SK-N-SH (cell line): ENCODE data around the gene PRSS38. TPM values are rescaled to one million over a fixed set of nuclear protein-coding genes. Genes with fewer than 3 reads are reported as not detected.
A peak's percentile ranks its signal among the peaks of the same experiment; 100 is the strongest.

Experiments
- CTCF ChIA-PET: fragments of 300-600, 350-600 bp; formaldehyde crosslinking; extraction: SDS; loops from one replicate; lab custom pipeline; 2021; lab: Yijun Ruan, JAX
- POLR2A ChIA-PET: fragments of 350-600 bp; sonication (Branson Sonifier 250); formaldehyde crosslinking; extraction: SDS; loops from one replicate; lab custom pipeline; 2020; ENCODE audit warnings: antibody characterized with exemption, inconsistent platforms; lab: Yijun Ruan, JAX
- DNase-seq: peaks from one replicate; pipeline ENCODE4 v3.0.0; 2012
- H2AFZ ChIP-seq: fragments of 200-600 bp; sonication (generic); 2 replicates; pipeline ENCODE4 v1.8.1; 2016; ENCODE audit warnings: antibody characterized with exemption, mild to moderate bottlenecking, low read depth
- H3F3A ChIP-seq: fragments of 200-600 bp; sonication (generic); replicated peaks from 2 replicates; pipeline ENCODE3; 2016; ENCODE audit warnings: antibody characterized with exemption, mild to moderate bottlenecking; ENCODE audit not compliant: insufficient read depth
- H3K27ac ChIP-seq, 2 experiments: fragments of 200-500 bp in 1 of 2; fragments of 200-600 bp in 1 of 2; sonication (Bioruptor generic) in 1 of 2; sonication (generic), shearing (Covaris generic) in 1 of 2; 2 replicates each; pipeline versions ENCODE4 v1.5.1 to v1.6.1; 2014 to 2016; ENCODE audit warnings: low read depth in 2 of 2, inconsistent platforms in 1 of 2, low read length in 1 of 2, mild to moderate bottlenecking in 1 of 2, mixed read lengths in 1 of 2
- H3K27me3 ChIP-seq: fragments of 200-600 bp; sonication (generic), shearing (Covaris generic); 2 replicates; pipeline ENCODE4 v1.6.1; 2016; ENCODE audit warnings: mixed run types; ENCODE audit not compliant: insufficient read depth
- H3K36me3 ChIP-seq, 2 experiments: fragments of 200-500 bp in 1 of 2; fragments of 200-600 bp in 1 of 2; sonication (Bioruptor generic) in 1 of 2; sonication (generic) in 1 of 2; replicated peaks in 1 of 2; 2 replicates each; pipeline versions ENCODE3 to v1.5.1; 2014 to 2016; ENCODE audit warnings: low read length in 1 of 2, mild to moderate bottlenecking in 1 of 2; ENCODE audit not compliant: insufficient read depth in 2 of 2, control insufficient read depth in 1 of 2
- H3K4me1 ChIP-seq, 2 experiments: fragments of 200-500 bp in 1 of 2; fragments of 200-600 bp in 1 of 2; sonication (Bioruptor generic) in 1 of 2; sonication (generic), shearing (Covaris generic) in 1 of 2; 2 replicates each; pipeline versions ENCODE4 v1.5.1 to v1.6.1; 2014 to 2016; ENCODE audit warnings: low read depth in 1 of 2, low read length in 1 of 2, mixed run types in 1 of 2; ENCODE audit not compliant: insufficient read depth in 2 of 2, control insufficient read depth in 1 of 2
- H3K4me2 ChIP-seq: fragments of 200-600 bp; sonication (generic), shearing (Covaris generic); 2 replicates; pipeline ENCODE4 v1.6.1; 2017; ENCODE audit warnings: mixed run types
- H3K4me3 ChIP-seq, 2 experiments: fragments of 200-500 bp in 1 of 2; fragments of 200-600 bp in 1 of 2; sonication (Bioruptor generic) in 1 of 2; sonication (generic), shearing (Covaris generic) in 1 of 2; 2 replicates each; pipeline versions ENCODE4 v1.5.1 to v1.8.1; 2014 to 2016; ENCODE audit warnings: low read depth in 2 of 2, inconsistent platforms in 1 of 2, low read length in 1 of 2, mild to moderate bottlenecking in 1 of 2, mixed read lengths in 1 of 2, moderate library complexity in 1 of 2
- H3K79me2 ChIP-seq: fragments of 200-600 bp; sonication (generic); 2 replicates; pipeline ENCODE4 v1.8.1; 2017; ENCODE audit warnings: mild to moderate bottlenecking; ENCODE audit not compliant: insufficient read depth
- H3K9ac ChIP-seq: fragments of 200-600 bp; sonication (generic); 2 replicates; pipeline ENCODE4 v1.6.1; 2017; ENCODE audit warnings: mixed run types
- H3K9me2 ChIP-seq: fragments of 200-600 bp; sonication (generic); 2 replicates; pipeline ENCODE4 v1.6.1; 2017; ENCODE audit warnings: mixed run types
- H3K9me3 ChIP-seq: fragments of 200-600 bp; sonication (generic); 2 replicates; pipeline ENCODE4 v1.6.1; 2017; ENCODE audit warnings: mixed run types, mild to moderate bottlenecking, moderate library complexity
- H4K20me1 ChIP-seq: fragments of 200-600 bp; sonication (generic); 2 replicates; pipeline ENCODE4 v1.6.1; 2017; ENCODE audit warnings: mild to moderate bottlenecking, mixed run types; ENCODE audit not compliant: insufficient read depth
- EZH2phosphoT487 ChIP-seq: fragments of 200-600 bp; sonication (generic); IDR thresholded peaks from 2 replicates; pipeline ENCODE4 v1.6.1; 2017; ENCODE audit warnings: low read depth, mixed run types, mild to moderate bottlenecking, antibody characterized with exemption, moderate library complexity, borderline replicate concordance
- FOXJ3 ChIP-seq: sonication (generic); formaldehyde crosslinking; IDR thresholded peaks from 2 replicates; pipeline ENCODE4 v1.5.1; 2020; ENCODE audit warnings: mild to moderate bottlenecking, missing genetic modification reagents
- GABPA ChIP-seq: IDR thresholded peaks from 2 replicates; pipeline ENCODE4 v1.4.0; 2012; ENCODE audit warnings: low read depth, mild to moderate bottlenecking
- GATA2 ChIP-seq: sonication (generic); formaldehyde crosslinking; IDR thresholded peaks from 2 replicates; pipeline ENCODE4 v1.5.0; 2020; ENCODE audit warnings: mild to moderate bottlenecking, missing genetic modification reagents
- NFIC ChIP-seq: IDR thresholded peaks from 2 replicates; pipeline ENCODE4 v1.4.0; 2012; ENCODE audit warnings: borderline replicate concordance
- RAD21 ChIP-seq: IDR thresholded peaks from 2 replicates; pipeline ENCODE4 v1.6.1; 2012; ENCODE audit warnings: mild to moderate bottlenecking, low read length
- RCOR1 ChIP-seq: fragments of 150-350 bp; IDR thresholded peaks from 2 replicates; pipeline ENCODE4 v1.6.1; 2017; ENCODE audit warnings: antibody characterized with exemption, low read length
- RFX5 ChIP-seq: IDR thresholded peaks from 2 replicates; pipeline ENCODE4 v1.6.1; 2012; ENCODE audit warnings: mild to moderate bottlenecking, improper control_type of control experiment, low read length
- RXRA ChIP-seq: IDR thresholded peaks from 2 replicates; pipeline ENCODE4 v1.4.0; 2012; ENCODE audit warnings: low read depth, mild to moderate bottlenecking, borderline replicate concordance
- TAF1 ChIP-seq: IDR thresholded peaks from 2 replicates; pipeline ENCODE4 v1.6.1; 2012; ENCODE audit warnings: low read depth, mild to moderate bottlenecking, low read length, moderate library complexity, borderline replicate concordance
- YY1 ChIP-seq: IDR thresholded peaks from 2 replicates; pipeline ENCODE4 v1.4.0; 2012; ENCODE audit warnings: low read depth, mild to moderate bottlenecking
- WGBS: methylation state at CpG from one replicate; pipeline ENCODE4 v1.1.6; 2017; ENCODE audit warnings: low lambda C conversion rate; 5-methylcytosine and 5-hydroxymethylcytosine counted together
- polyA plus RNA-seq, 3 experiments: library from polyadenylated mRNA; depleted of rRNA; stranded (reverse); fragments of >200 nt; gene quantifications; 2 replicates each; pipeline ENCODE4 v1.2.3, GENCODE V29; 2012
- TF ChIP-seq, protein P1 (sequence below): IDR thresholded peaks from 2 replicates; pipeline ENCODE4 v1.6.1; 2012; ENCODE audit warnings: mild to moderate bottlenecking, low read depth, low read length, moderate library complexity
- TF ChIP-seq, protein P2 (sequence below): IDR thresholded peaks from 2 replicates; pipeline ENCODE4 v1.4.0; 2012; ENCODE audit warnings: low read depth, borderline replicate concordance
- TF ChIP-seq, protein P3 (sequence below): fragments of 150-350 bp; IDR thresholded peaks from 2 replicates; pipeline ENCODE4 v1.6.1; 2017; ENCODE audit warnings: antibody characterized with exemption, low read length, low read depth, borderline replicate concordance
- TF ChIP-seq, protein P4 (sequence below): IDR thresholded peaks from 2 replicates; pipeline ENCODE4 v1.4.0; 2012; ENCODE audit warnings: low read depth, borderline replicate concordance

The PRSS38 gene
- polyA plus RNA-seq, 1 of the 3 experiments (the other 2 are of a cell fraction) = not detected

DNA sequence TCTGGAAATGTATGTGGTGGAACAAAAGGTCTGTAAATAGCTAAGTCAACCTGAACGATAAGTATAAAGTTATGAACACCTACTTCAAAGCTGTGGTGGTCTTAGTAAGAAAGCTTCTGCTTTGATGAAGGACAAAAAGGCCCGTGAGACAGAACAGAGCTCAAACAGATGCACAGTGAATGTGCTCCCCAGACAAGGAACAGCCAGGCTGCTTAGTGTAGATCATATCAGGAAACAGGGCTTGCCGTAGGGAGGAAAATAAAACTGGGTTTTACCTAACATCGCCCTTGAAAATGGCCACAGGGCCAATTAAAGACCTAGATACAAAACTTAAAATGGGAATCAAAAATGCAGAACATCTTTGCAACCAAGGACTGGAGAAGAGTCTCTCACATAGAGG, 40.2 kb downstream of the PRSS38 start:
- TF ChIP-seq NFIC (no peak), GATA2 (CRISPR knock-in tag) (peak; percentile 59)
- Histone ChIP-seq H3K4me3 (no peak overlapping the region), H3K9me2 (no peaks in the 10 kb centered on the region), H3K27me3 (no peaks in the 10 kb centered on the region), H4K20me1 (no peaks in the 10 kb centered on the region), H3K9ac (no peak overlapping the region), H3K4me2 (no peak overlapping the region), H3K27ac (no peak overlapping the region), H3F3A (no peaks in the 10 kb centered on the region), H3K36me3 (no peaks in the 10 kb centered on the region), H3K4me1 (no peaks in the 10 kb centered on the region), H3K9me3 (no peaks in the 10 kb centered on the region), H2AFZ (no peak overlapping the region), H3K79me2 (no peaks in the 10 kb centered on the region)
- DNase-seq = peak; percentile 40
- POLR2A ChIA-PET = no interaction called here
- WGBS = 14% methylated on average over 4 of the region's 4 CpGs
- CTCF ChIA-PET = interaction anchor here (1.0 kb wide), 1 partner anchor 96 kb away, joined by 3 read pairs; no protein-coding TSS in a partner anchor

DNA sequence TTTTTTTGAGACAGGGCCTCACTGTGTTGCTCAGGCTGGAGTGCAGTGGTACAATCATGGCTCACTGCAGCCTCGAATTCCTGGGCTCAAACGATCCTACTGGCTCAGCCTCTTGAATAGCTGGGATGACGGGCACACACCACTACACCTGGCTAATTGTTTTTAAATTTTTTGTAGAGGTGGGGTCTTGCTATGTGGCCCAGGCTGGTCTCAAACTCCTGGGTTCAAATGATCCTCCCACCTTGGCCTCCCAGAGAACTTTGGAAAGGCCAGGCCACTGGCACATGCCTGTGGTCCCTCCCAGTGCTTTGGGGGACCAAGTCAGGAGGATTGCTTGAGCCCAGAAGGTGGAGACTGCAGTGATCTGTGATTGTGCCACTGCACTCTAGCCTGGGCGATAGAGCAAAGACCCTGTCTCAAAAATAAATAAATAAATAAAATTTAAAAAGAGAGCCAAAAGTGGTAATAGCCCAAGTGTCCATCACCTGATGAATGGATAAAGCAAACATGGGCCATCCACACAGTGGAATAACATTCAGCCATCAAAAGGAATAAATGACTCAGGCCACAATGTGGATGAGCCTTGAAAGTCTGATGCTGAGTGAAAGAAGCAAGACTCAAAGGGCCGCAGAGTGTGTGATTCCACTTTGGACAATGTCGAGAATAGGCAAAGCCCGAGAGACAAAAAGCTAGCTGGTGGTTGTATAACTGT, 40.8 kb downstream of the PRSS38 start:
- CTCF ChIA-PET = interaction anchor here (1.0 kb wide), 1 partner anchor 95 kb away, joined by 3 read pairs; no protein-coding TSS in a partner anchor
- no peak overlapping the region for H3K9ac ChIP-seq

More for the DNA sequence above, 40.8 kb downstream of the PRSS38 start:
- DNase-seq = no peak
- no peak overlapping the region for H3K4me3 ChIP-seq
- H4K20me1 ChIP-seq = no peaks in the 10 kb centered on the region
- no peaks in the 10 kb centered on the region for H3K9me3 ChIP-seq
- H3K27ac ChIP-seq = no peak overlapping the region
- H3K27me3 ChIP-seq = no peaks in the 10 kb centered on the region
- H3K79me2 ChIP-seq = no peaks in the 10 kb centered on the region
- POLR2A ChIA-PET = no interaction called here
- no peak overlapping the region for H3K4me2 ChIP-seq
- no peak overlapping the region for H2AFZ ChIP-seq
- no peaks in the 10 kb centered on the region for H3K4me1 ChIP-seq
- WGBS = 37% methylated on average over 7 of the region's 7 CpGs
- no peaks in the 10 kb centered on the region for H3K9me2 ChIP-seq
- no peaks in the 10 kb centered on the region for H3F3A ChIP-seq
- TF ChIP-seq, protein P1, sequence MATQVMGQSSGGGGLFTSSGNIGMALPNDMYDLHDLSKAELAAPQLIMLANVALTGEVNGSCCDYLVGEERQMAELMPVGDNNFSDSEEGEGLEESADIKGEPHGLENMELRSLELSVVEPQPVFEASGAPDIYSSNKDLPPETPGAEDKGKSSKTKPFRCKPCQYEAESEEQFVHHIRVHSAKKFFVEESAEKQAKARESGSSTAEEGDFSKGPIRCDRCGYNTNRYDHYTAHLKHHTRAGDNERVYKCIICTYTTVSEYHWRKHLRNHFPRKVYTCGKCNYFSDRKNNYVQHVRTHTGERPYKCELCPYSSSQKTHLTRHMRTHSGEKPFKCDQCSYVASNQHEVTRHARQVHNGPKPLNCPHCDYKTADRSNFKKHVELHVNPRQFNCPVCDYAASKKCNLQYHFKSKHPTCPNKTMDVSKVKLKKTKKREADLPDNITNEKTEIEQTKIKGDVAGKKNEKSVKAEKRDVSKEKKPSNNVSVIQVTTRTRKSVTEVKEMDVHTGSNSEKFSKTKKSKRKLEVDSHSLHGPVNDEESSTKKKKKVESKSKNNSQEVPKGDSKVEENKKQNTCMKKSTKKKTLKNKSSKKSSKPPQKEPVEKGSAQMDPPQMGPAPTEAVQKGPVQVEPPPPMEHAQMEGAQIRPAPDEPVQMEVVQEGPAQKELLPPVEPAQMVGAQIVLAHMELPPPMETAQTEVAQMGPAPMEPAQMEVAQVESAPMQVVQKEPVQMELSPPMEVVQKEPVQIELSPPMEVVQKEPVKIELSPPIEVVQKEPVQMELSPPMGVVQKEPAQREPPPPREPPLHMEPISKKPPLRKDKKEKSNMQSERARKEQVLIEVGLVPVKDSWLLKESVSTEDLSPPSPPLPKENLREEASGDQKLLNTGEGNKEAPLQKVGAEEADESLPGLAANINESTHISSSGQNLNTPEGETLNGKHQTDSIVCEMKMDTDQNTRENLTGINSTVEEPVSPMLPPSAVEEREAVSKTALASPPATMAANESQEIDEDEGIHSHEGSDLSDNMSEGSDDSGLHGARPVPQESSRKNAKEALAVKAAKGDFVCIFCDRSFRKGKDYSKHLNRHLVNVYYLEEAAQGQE = no peak
- TF ChIP-seq FOXJ3 (CRISPR knock-in tag) = no peak
- TF ChIP-seq GABPA = no peak
- TF ChIP-seq, protein P2, sequence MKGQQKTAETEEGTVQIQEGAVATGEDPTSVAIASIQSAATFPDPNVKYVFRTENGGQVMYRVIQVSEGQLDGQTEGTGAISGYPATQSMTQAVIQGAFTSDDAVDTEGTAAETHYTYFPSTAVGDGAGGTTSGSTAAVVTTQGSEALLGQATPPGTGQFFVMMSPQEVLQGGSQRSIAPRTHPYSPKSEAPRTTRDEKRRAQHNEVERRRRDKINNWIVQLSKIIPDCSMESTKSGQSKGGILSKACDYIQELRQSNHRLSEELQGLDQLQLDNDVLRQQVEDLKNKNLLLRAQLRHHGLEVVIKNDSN = no peak
- TF ChIP-seq EZH2phosphoT487 = no peak
- no peak for TF ChIP-seq RAD21
- no peak for TF ChIP-seq RCOR1
- TF ChIP-seq RFX5 = no peak
- TF ChIP-seq, protein P3, sequence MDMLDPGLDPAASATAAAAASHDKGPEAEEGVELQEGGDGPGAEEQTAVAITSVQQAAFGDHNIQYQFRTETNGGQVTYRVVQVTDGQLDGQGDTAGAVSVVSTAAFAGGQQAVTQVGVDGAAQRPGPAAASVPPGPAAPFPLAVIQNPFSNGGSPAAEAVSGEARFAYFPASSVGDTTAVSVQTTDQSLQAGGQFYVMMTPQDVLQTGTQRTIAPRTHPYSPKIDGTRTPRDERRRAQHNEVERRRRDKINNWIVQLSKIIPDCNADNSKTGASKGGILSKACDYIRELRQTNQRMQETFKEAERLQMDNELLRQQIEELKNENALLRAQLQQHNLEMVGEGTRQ = no peak
- no peak for TF ChIP-seq YY1
- TF ChIP-seq GATA2 (CRISPR knock-in tag) = no peak
- TF ChIP-seq RXRA = no peak
- TF ChIP-seq, protein P4, sequence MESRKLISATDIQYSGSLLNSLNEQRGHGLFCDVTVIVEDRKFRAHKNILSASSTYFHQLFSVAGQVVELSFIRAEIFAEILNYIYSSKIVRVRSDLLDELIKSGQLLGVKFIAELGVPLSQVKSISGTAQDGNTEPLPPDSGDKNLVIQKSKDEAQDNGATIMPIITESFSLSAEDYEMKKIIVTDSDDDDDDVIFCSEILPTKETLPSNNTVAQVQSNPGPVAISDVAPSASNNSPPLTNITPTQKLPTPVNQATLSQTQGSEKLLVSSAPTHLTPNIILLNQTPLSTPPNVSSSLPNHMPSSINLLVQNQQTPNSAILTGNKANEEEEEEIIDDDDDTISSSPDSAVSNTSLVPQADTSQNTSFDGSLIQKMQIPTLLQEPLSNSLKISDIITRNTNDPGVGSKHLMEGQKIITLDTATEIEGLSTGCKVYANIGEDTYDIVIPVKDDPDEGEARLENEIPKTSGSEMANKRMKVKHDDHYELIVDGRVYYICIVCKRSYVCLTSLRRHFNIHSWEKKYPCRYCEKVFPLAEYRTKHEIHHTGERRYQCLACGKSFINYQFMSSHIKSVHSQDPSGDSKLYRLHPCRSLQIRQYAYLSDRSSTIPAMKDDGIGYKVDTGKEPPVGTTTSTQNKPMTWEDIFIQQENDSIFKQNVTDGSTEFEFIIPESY = no peak
- no peak for TF ChIP-seq TAF1
- no peaks in the 10 kb centered on the region for H3K36me3 ChIP-seq
